HepG2 (cell line): ENCODE data around the gene CIB1. TPM values are rescaled to one million over a fixed set of nuclear protein-coding genes. Genes with fewer than 3 reads are reported as not detected.

Experiments used
- AHR ChIP-seq: IDR thresholded peaks from 2 replicates; pipeline ENCODE4 v1.6.1; 2018; ENCODE audit warnings: missing genetic modification reagents, missing compliant biosample characterization
- ATF2 ChIP-seq: sonication (generic); formaldehyde crosslinking; IDR thresholded peaks from 2 replicates; pipeline ENCODE4 v1.4.0; 2020; ENCODE audit warnings: missing genetic modification reagents
- HNRNPLL ChIP-seq: fragments of 200-400 bp; formaldehyde crosslinking; IDR thresholded peaks from 2 replicates; pipeline ENCODE4 v1.6.1; 2017; ENCODE audit warnings: mild to moderate bottlenecking, low read depth, low read length; ENCODE audit not compliant: poor library complexity, severe bottlenecking
- IRX3 ChIP-seq: sonication (generic); formaldehyde crosslinking; IDR thresholded peaks from 2 replicates; pipeline ENCODE4 v1.8.1; 2023; ENCODE audit warnings: mild to moderate bottlenecking, low read depth, missing genetic modification reagents, borderline replicate concordance
- MEIS2 ChIP-seq: sonication (generic); formaldehyde crosslinking; IDR thresholded peaks from 2 replicates; pipeline ENCODE4 v1.9.0; 2021; ENCODE audit warnings: mild to moderate bottlenecking, missing genetic modification reagents
- RXRA ChIP-seq: sonication (generic); formaldehyde crosslinking; IDR thresholded peaks from 2 replicates; pipeline ENCODE4 v1.5.1; 2020; ENCODE audit warnings: missing genetic modification reagents
- ZBTB4 ChIP-seq: sonication (generic); formaldehyde crosslinking; IDR thresholded peaks from 2 replicates; pipeline ENCODE4 v1.4.0; 2020; ENCODE audit warnings: missing genetic modification reagents, mild to moderate bottlenecking, borderline replicate concordance
- ZBTB46 ChIP-seq: sonication (generic); formaldehyde crosslinking; IDR thresholded peaks from 2 replicates; pipeline ENCODE4 v1.4.0; 2020; ENCODE audit warnings: mild to moderate bottlenecking, missing genetic modification reagents, borderline replicate concordance
- ZNF207 ChIP-seq: fragments of 450-650 bp; IDR thresholded peaks from 2 replicates; pipeline ENCODE4 v1.6.1; 2016; ENCODE audit warnings: antibody characterized with exemption, borderline replicate concordance
- ZNF292 ChIP-seq: sonication (generic); formaldehyde crosslinking; IDR thresholded peaks from 2 replicates; pipeline ENCODE4 v1.8.1; 2022; ENCODE audit warnings: mild to moderate bottlenecking, low read depth, missing genetic modification reagents, borderline replicate concordance
- ZNF30 ChIP-seq: sonication (generic); formaldehyde crosslinking; IDR thresholded peaks from 2 replicates; pipeline ENCODE4 v1.5.0; 2020; ENCODE audit warnings: mild to moderate bottlenecking, missing genetic modification reagents
- ZNF326 ChIP-seq: sonication (generic); formaldehyde crosslinking; IDR thresholded peaks from 2 replicates; pipeline ENCODE4 v1.4.0; 2020; ENCODE audit warnings: missing genetic modification reagents, borderline replicate concordance
- ZNF431 ChIP-seq: sonication (generic); formaldehyde crosslinking; IDR thresholded peaks from 2 replicates; pipeline ENCODE4 v1.9.0; 2022; ENCODE audit warnings: missing genetic modification reagents, low read depth, mild to moderate bottlenecking, borderline replicate concordance
- ZNF441 ChIP-seq: sonication (generic); formaldehyde crosslinking; IDR thresholded peaks from 2 replicates; pipeline ENCODE4 v1.7.0; 2021; ENCODE audit warnings: missing genetic modification reagents, borderline replicate concordance
- ZNF460 ChIP-seq: sonication (generic); formaldehyde crosslinking; IDR thresholded peaks from 2 replicates; pipeline ENCODE4 v1.5.1; 2020; ENCODE audit warnings: missing genetic modification reagents, mild to moderate bottlenecking, borderline replicate concordance
- ZNF580 ChIP-seq: IDR thresholded peaks from 2 replicates; pipeline ENCODE4 v1.6.1; 2016; ENCODE audit warnings: low read depth, borderline replicate concordance
- ZNF710 ChIP-seq: sonication (generic); formaldehyde crosslinking; IDR thresholded peaks from 2 replicates; pipeline ENCODE4 v1.5.0; 2020; ENCODE audit warnings: mild to moderate bottlenecking, missing genetic modification reagents, borderline replicate concordance
- ZNF75D ChIP-seq: sonication (generic); formaldehyde crosslinking; IDR thresholded peaks from 2 replicates; pipeline ENCODE4 v1.8.1; 2023; ENCODE audit warnings: missing genetic modification reagents, mild to moderate bottlenecking, borderline replicate concordance
- ZSCAN30 ChIP-seq: sonication (generic); formaldehyde crosslinking; IDR thresholded peaks from 2 replicates; pipeline ENCODE4 v1.5.0; 2020; ENCODE audit warnings: mild to moderate bottlenecking, missing genetic modification reagents
- polyA plus RNA-seq, 8 experiments: library from polyadenylated mRNA; depleted of rRNA in 3 of 8; stranded (reverse) in 7 of 8; unstranded in 1 of 8; fragments of >200 nt; fragmentation: Illumina TruSeq in 4 of 8; extraction: Trizol in 4 of 8; gene quantifications; 2 replicates each; pipeline versions ENCODE4 v1.2.1 to v1.2.3, GENCODE V29; 2011 to 2016; ENCODE audit warnings: low read depth in 4 of 8, missing spikeins in 1 of 8, mixed read lengths in 1 of 8; ENCODE audit not compliant: insufficient read depth in 1 of 8
- total RNA-seq, 5 experiments: library from RNA; depleted of rRNA; stranded (reverse); fragments of >200 nt; fragmentation: Illumina TruSeq; extraction: Trizol; gene quantifications; 2 replicates each; pipeline ENCODE4 v1.2.3, GENCODE V29; 2016; ENCODE audit warnings: low read depth in 1 of 5

The CIB1 gene
- total and polyA plus RNA-seq, 2 of the 13 experiments (the other 11 are each of a cell fraction or from before 2014, with no cell fraction given), result 38.7 to 72.7 TPM

- no peak; the same call in 1 of the 2 replicates for TF ChIP-seq IRX3 (CRISPR knock-in tag)
- TF ChIP-seq ZNF710 (CRISPR knock-in tag), result no peak; the same call in 1 of the 2 replicates
- TF ChIP-seq ATF2 (CRISPR knock-in tag), result peak; percentile 65
- TF ChIP-seq AHR (CRISPR knock-in tag), result peak; percentile 71
- 0 out of 2 replicates have a peak, but pooled peaks have one; percentile 28 for TF ChIP-seq ZNF292 (CRISPR knock-in tag)
- 0 out of 2 replicates have a peak, but pooled peaks have one; percentile 44 for TF ChIP-seq RXRA (CRISPR knock-in tag)
- no peak for TF ChIP-seq ZNF75D (CRISPR knock-in tag)
- TF ChIP-seq ZBTB46, result no peak
- TF ChIP-seq ZSCAN30, result 0 out of 2 replicates have a peak, but pooled peaks have one; percentile 32
- peak; percentile 64; the same call in 1 of the 2 replicates for TF ChIP-seq ZBTB4 (CRISPR knock-in tag)
- TF ChIP-seq ZNF326 (CRISPR knock-in tag), result no peak
- TF ChIP-seq ZNF460 (CRISPR knock-in tag), result peak; percentile 65; the same call in 1 of the 2 replicates
- TF ChIP-seq ZNF580 (CRISPR knock-in tag), result peak; percentile 88
- TF ChIP-seq ZNF207, result no peak
- TF ChIP-seq ZNF431 (CRISPR knock-in tag), result peak; percentile 60; the same call in 1 of the 2 replicates
- 0 out of 2 replicates have a peak, but pooled peaks have one; percentile 20 for TF ChIP-seq ZNF30
- TF ChIP-seq HNRNPLL, result peak; percentile 97
- no peak for TF ChIP-seq ZNF441
- no peak; the same call in 1 of the 2 replicates for TF ChIP-seq MEIS2
These were observed 31.7 kb upstream of the CIB1 start, which contains the start of gene NGRN (continued) for GRCh38 chr15:90265271-90266060.
